H1 (cell line): ENCODE data around the gene PDYN. TPM values are rescaled to one million over a fixed set of nuclear protein-coding genes. Genes with fewer than 3 reads are reported as not detected.
A peak's percentile ranks its signal among the peaks of the same experiment; 100 is the strongest.

ENCODE experiments used
- CTCF ChIA-PET: fragments of 300-600 bp; sonication (Branson Sonifier 250); formaldehyde crosslinking; loops from one replicate; lab custom pipeline; 2021; ENCODE audit not compliant: partially characterized antibody; lab: Charles Lee
- POLR2A ChIA-PET: fragments of 300-600 bp; sonication (Branson Sonifier 250); formaldehyde crosslinking; loops from one replicate; lab custom pipeline; 2021; ENCODE audit warnings: inconsistent platforms; ENCODE audit not compliant: partially characterized antibody; lab: Charles Lee
- DNase-seq, 2 experiments: peaks; one replicate each; pipeline versions ENCODE4 v3.0.0 to v3.0.0-alpha.2; 2010 to 2022; ENCODE audit warnings: low spot score in 2 of 2, low read depth in 1 of 2, mixed read lengths in 1 of 2
- FAIRE-seq: peaks from 2 replicates; lab custom pipeline; 2011; peaks lifted over from hg19 to GRCh38; lab: Jason Lieb, UNC
- H2AFZ ChIP-seq: 2 replicates; pipeline ENCODE4 v1.8.1; 2012; ENCODE audit warnings: low read length, inconsistent platforms
- H2AK5ac ChIP-seq: 2 replicates; pipeline ENCODE4 v1.6.1; 2013; ENCODE audit warnings: low read depth, low read length
- H2BK120ac ChIP-seq: replicated peaks from 2 replicates; pipeline ENCODE3; 2013; ENCODE audit warnings: low read depth, low read length, inconsistent platforms
- H2BK12ac ChIP-seq: 2 replicates; pipeline ENCODE4 v1.6.1; 2013; ENCODE audit warnings: low read depth, low read length
- H2BK15ac ChIP-seq: 2 replicates; pipeline ENCODE4 v1.6.1; 2013; ENCODE audit warnings: low read length
- H2BK20ac ChIP-seq: 2 replicates; pipeline ENCODE4 v1.6.1; 2013; ENCODE audit warnings: low read length
- H2BK5ac ChIP-seq: 2 replicates; pipeline ENCODE4 v1.6.1; 2013; ENCODE audit warnings: low read depth, low read length
- H3K14ac ChIP-seq: 2 replicates; pipeline ENCODE4 v1.6.1; 2013; ENCODE audit warnings: inconsistent platforms; ENCODE audit not compliant: insufficient read length
- H3K18ac ChIP-seq: 2 replicates; pipeline ENCODE4 v1.6.1; 2013; ENCODE audit warnings: low read length; ENCODE audit errors: extremely low read depth
- H3K23ac ChIP-seq: 2 replicates; pipeline ENCODE4 v1.6.1; 2013; ENCODE audit warnings: inconsistent platforms; ENCODE audit not compliant: insufficient read length
- H3K23me2 ChIP-seq: 2 replicates; pipeline ENCODE4 v1.6.1; 2013; ENCODE audit warnings: low read depth, low read length
- H3K27ac ChIP-seq: 2 replicates; pipeline ENCODE4 v1.6.1; 2011; ENCODE audit warnings: low read depth, low read length, inconsistent platforms
- H3K27me3 ChIP-seq, 4 experiments: replicated peaks in 1 of 4; 1 replicate in 1 of 4; 2 replicates in 3 of 4; pipeline versions ENCODE4 v1.6.1 to v1.8.1; 2011 to 2013; ENCODE audit warnings: low read length in 3 of 4, mild to moderate bottlenecking in 3 of 4, inconsistent platforms in 2 of 4, mixed read lengths in 2 of 4, moderate library complexity in 1 of 4; ENCODE audit not compliant: control insufficient read depth in 3 of 4, insufficient read depth in 3 of 4; ENCODE audit errors: extremely low read depth in 1 of 4
- H3K36me3 ChIP-seq, 4 experiments: 2 replicates each; pipeline versions ENCODE4 v1.6.1 to v1.8.1; 2011 to 2013; ENCODE audit warnings: mild to moderate bottlenecking in 4 of 4, low read length in 3 of 4, moderate library complexity in 2 of 4, control low read depth in 1 of 4, inconsistent platforms in 1 of 4; ENCODE audit not compliant: insufficient read depth in 4 of 4, control insufficient read depth in 2 of 4
- H3K4ac ChIP-seq: replicated peaks from 2 replicates; pipeline ENCODE3; 2013; ENCODE audit warnings: low read length, low read depth, mixed read lengths, inconsistent platforms; ENCODE audit not compliant: insufficient read length
- H3K4me1 ChIP-seq, 4 experiments: replicated peaks in 1 of 4; 1 replicate in 1 of 4; 2 replicates in 3 of 4; pipeline versions ENCODE4 v1.6.1 to v1.8.1; 2011 to 2013; ENCODE audit warnings: low read length in 3 of 4, inconsistent platforms in 2 of 4, mixed read lengths in 1 of 4; ENCODE audit not compliant: insufficient read depth in 4 of 4, control insufficient read depth in 3 of 4
- H3K4me2 ChIP-seq, 2 experiments: 2 replicates each; pipeline versions ENCODE4 v1.6.1 to v1.8.1; 2011 to 2013; ENCODE audit warnings: low read depth in 2 of 2, low read length in 2 of 2, control low read depth in 1 of 2, inconsistent platforms in 1 of 2, mild to moderate bottlenecking in 1 of 2; ENCODE audit not compliant: insufficient read depth in 1 of 2
- H3K4me3 ChIP-seq, 4 experiments: fragments of 200-600, 300-600 bp in 1 of 4; sonication (generic), shearing (Covaris generic), sonication (Bioruptor Twin) in 1 of 4; 2 replicates each; pipeline versions ENCODE4 v1.5.1 to v1.8.1; 2011 to 2016; ENCODE audit warnings: low read length in 4 of 4, low read depth in 3 of 4, control low read depth in 2 of 4, inconsistent platforms in 2 of 4, mild to moderate bottlenecking in 2 of 4, mixed read lengths in 1 of 4, moderate library complexity in 1 of 4; ENCODE audit not compliant: insufficient read depth in 2 of 4; ENCODE audit errors: extremely low read depth in 1 of 4
- H3K56ac ChIP-seq: replicated peaks from 2 replicates; pipeline ENCODE3; 2013; ENCODE audit warnings: low read depth, mild to moderate bottlenecking, mixed read lengths, low read length, inconsistent platforms; ENCODE audit not compliant: insufficient read length
- H3K79me1 ChIP-seq: 2 replicates; pipeline ENCODE4 v1.6.1; 2013; ENCODE audit warnings: low read depth, low read length, control low read depth
- H3K79me2 ChIP-seq, 2 experiments: 2 replicates each; pipeline versions ENCODE4 v1.6.1 to v1.8.1; 2012 to 2013; ENCODE audit warnings: low read length in 2 of 2, mild to moderate bottlenecking in 2 of 2, inconsistent platforms in 1 of 2; ENCODE audit not compliant: insufficient read depth in 2 of 2, control insufficient read depth in 1 of 2
- H3K9ac ChIP-seq, 4 experiments: replicated peaks in 1 of 4; 1 replicate in 1 of 4; 2 replicates in 3 of 4; pipeline versions ENCODE4 v1.6.1 to v1.8.1; 2011 to 2013; ENCODE audit warnings: low read depth in 3 of 4, low read length in 3 of 4, control low read depth in 2 of 4, mild to moderate bottlenecking in 2 of 4, moderate library complexity in 2 of 4, inconsistent platforms in 1 of 4; ENCODE audit errors: extremely low read depth in 1 of 4
- H3K9me3 ChIP-seq, 2 experiments: 2 replicates each; pipeline versions ENCODE4 v1.6.1 to v1.8.1; 2012 to 2013; ENCODE audit warnings: mild to moderate bottlenecking in 2 of 2, moderate library complexity in 2 of 2, control low read depth in 1 of 2, inconsistent platforms in 1 of 2, low read depth in 1 of 2, low read length in 1 of 2, mixed read lengths in 1 of 2; ENCODE audit not compliant: insufficient read depth in 2 of 2
- H4K20me1 ChIP-seq, 2 experiments: replicated peaks in 1 of 2; 2 replicates each; pipeline versions ENCODE3 to v1.8.1; 2011 to 2013; ENCODE audit warnings: inconsistent platforms in 2 of 2, low read length in 2 of 2, mild to moderate bottlenecking in 1 of 2; ENCODE audit not compliant: insufficient read depth in 2 of 2, control insufficient read depth in 1 of 2
- H4K5ac ChIP-seq: 2 replicates; pipeline ENCODE4 v1.6.1; 2013; ENCODE audit warnings: low read length, low read depth, mixed read lengths, inconsistent platforms; ENCODE audit not compliant: insufficient read length
- H4K8ac ChIP-seq: 2 replicates; pipeline ENCODE4 v1.8.0; 2013; ENCODE audit warnings: mild to moderate bottlenecking, moderate library complexity, low read length, inconsistent platforms; ENCODE audit not compliant: insufficient read depth; ENCODE audit errors: extremely low read depth
- H4K91ac ChIP-seq: replicated peaks from 2 replicates; pipeline ENCODE3; 2013; ENCODE audit warnings: low read length, mixed read lengths, inconsistent platforms; ENCODE audit not compliant: insufficient read length
- CBX8 ChIP-seq: fragments of 300-800, 300-1000 bp; sonication (generic); IDR thresholded peaks from 2 replicates; pipeline ENCODE4 v1.7.1; 2016; ENCODE audit warnings: low read depth, low read length, borderline replicate concordance
- EZH2 ChIP-seq: fragments of 200-600 bp; sonication (generic); IDR thresholded peaks from 2 replicates; pipeline ENCODE4 v1.7.1; 2012; ENCODE audit warnings: low read depth, mild to moderate bottlenecking, moderate library complexity, low read length, inconsistent platforms; ENCODE audit not compliant: severe bottlenecking
- JUN ChIP-seq: IDR thresholded peaks from 2 replicates; pipeline ENCODE4 v1.6.1; 2011; ENCODE audit warnings: low read depth, mild to moderate bottlenecking, improper control_type of control experiment, low read length
- POLR2A ChIP-seq, 2 experiments: IDR thresholded peaks; 1 replicate in 1 of 2; 2 replicates in 1 of 2; pipeline ENCODE4 v1.6.1; 2011; ENCODE audit warnings: low read depth in 2 of 2, low read length in 2 of 2, mild to moderate bottlenecking in 2 of 2; ENCODE audit errors: control extremely low read depth in 1 of 2
- RAD21 ChIP-seq, 2 experiments: IDR thresholded peaks in 1 of 2; conservative IDR thresholded peaks in 1 of 2; 2 replicates each; pipeline ENCODE4 v1.6.1; 2011; ENCODE audit warnings: low read depth in 2 of 2, low read length in 2 of 2, improper control_type of control experiment in 1 of 2, inconsistent platforms in 1 of 2, mild to moderate bottlenecking in 1 of 2, moderate library complexity in 1 of 2
- SAP30 ChIP-seq: fragments of 300-600 bp; sonication (generic); IDR thresholded peaks from 2 replicates; pipeline ENCODE4 v1.7.1; 2012; ENCODE audit warnings: low read length, moderate library complexity, mild to moderate bottlenecking, inconsistent platforms; ENCODE audit not compliant: insufficient read depth, insufficient replicate concordance
- SIRT6 ChIP-seq: IDR thresholded peaks from one replicate; pipeline ENCODE4 v1.7.1; 2012; ENCODE audit warnings: low read length, inconsistent platforms
- SUZ12 ChIP-seq: fragments of 200-600 bp; sonication (generic); IDR thresholded peaks from 2 replicates; pipeline ENCODE4 v1.6.1; 2012; ENCODE audit warnings: mild to moderate bottlenecking, inconsistent platforms, low read length, moderate library complexity, mixed read lengths
- USF2 ChIP-seq: IDR thresholded peaks from 2 replicates; pipeline ENCODE4 v1.6.1; 2011; ENCODE audit warnings: low read length, improper control_type of control experiment
- WGBS, 2 experiments: shearing (Covaris generic) in 1 of 2; methylation state at CpG; one replicate each; pipeline versions ENCODE4 v1.1.6 to v1.1.7; 2013 to 2015; ENCODE audit warnings: low lambda C conversion rate in 2 of 2, mixed read lengths in 2 of 2, inconsistent platforms in 1 of 2, low coverage in 1 of 2, missing lambda C conversion rate in 1 of 2; ENCODE audit not compliant: insufficient replicate concordance in 2 of 2, insufficient coverage in 1 of 2, insufficient read length in 1 of 2; ENCODE audit errors: extremely low coverage in 1 of 2, missing lambda C conversion rate in 1 of 2; 5-methylcytosine and 5-hydroxymethylcytosine counted together
- polyA plus RNA-seq, 7 experiments: library from polyadenylated mRNA; depleted of rRNA in 3 of 7; stranded (reverse) in 5 of 7; unstranded in 2 of 7; fragments of >200 nt in 5 of 7; fragments of 200-250 nt in 2 of 7; gene quantifications; 1 replicate in 5 of 7; 2 replicates in 1 of 7; 4 replicates in 1 of 7; pipeline versions ENCODE4 v1.2.1 to v1.2.3, GENCODE V29; 2011 to 2013; ENCODE audit warnings: missing spikeins in 2 of 7, mixed read lengths in 2 of 7
- total RNA-seq: library from RNA; stranded (reverse); fragmentation: NEBNext Ultra II Directional; extraction: Animal tissue kit (Norgen Biotek cat#: 25700); gene quantifications from 2 replicates; pipeline ENCODE4 v1.2.1, GENCODE V29; 2021

Gene PDYN
- total and polyA plus RNA-seq, 2 of the 8 experiments (the other 6 are each of a cell fraction or from before 2014, with no cell fraction given), result 0.54 to 0.60 TPM

GRCh38 chr20:1945660-1946059, 48.2 kb downstream of the PDYN start:
- H2BK120ac ChIP-seq, result no peak overlapping the region
- H3K56ac ChIP-seq, result no peak overlapping the region
- no peak overlapping the region for H2BK15ac ChIP-seq
- no peak overlapping the region for H3K23ac ChIP-seq
- H4K8ac ChIP-seq, result no peak overlapping the region
- H3K9ac ChIP-seq, result no peak overlapping the region
- no peak overlapping the region; a peak in 1 of 4 replicates for H3K4me2 ChIP-seq
- peaks cover 2 to 22% (median 9%) of the 10 kb centered on the region in 4 experiments; a peak in 6 of 7 replicates for H3K4me1 ChIP-seq
- POLR2A ChIA-PET, result interaction anchor here (0.7 to 1.8 kb wide), 3 partner anchors 10 to 103 kb away, joined by 3 read pairs; no protein-coding TSS in a partner anchor
- 0 out of 2 replicates have a peak overlapping the region, but pooled peaks have one; percentile 63 for H2BK12ac ChIP-seq
- H2AFZ ChIP-seq, result no peak overlapping the region
- no peak overlapping the region for H3K4me3 ChIP-seq
- no peak overlapping the region for H3K14ac ChIP-seq
- 0 out of 2 replicates have a peak overlapping the region, but pooled peaks have one; percentile 5 for H2BK20ac ChIP-seq
- FAIRE-seq, result no peak
- H3K27me3 ChIP-seq, result peaks cover 0 to 31% (median 17%) of the 10 kb centered on the region in 4 experiments; a peak in 6 of 7 replicates
- H3K79me2 ChIP-seq, result no peaks in the 10 kb centered on the region
- no peak overlapping the region for H3K27ac ChIP-seq
- H3K79me1 ChIP-seq, result no peaks in the 10 kb centered on the region
- H4K91ac ChIP-seq, result no peak overlapping the region
- CTCF ChIA-PET, result interaction anchor here (0.6 to 2.0 kb wide), 4 partner anchors 20 to 143 kb away, joined by 3 to 8 read pairs (median 4); partner anchors contain the start of gene PDYN
- H2AK5ac ChIP-seq, result peak overlapping the region; percentile 91
- H4K5ac ChIP-seq, result no peak overlapping the region
- DNase-seq, result no peak
- H2BK5ac ChIP-seq, result no peak overlapping the region
- H3K18ac ChIP-seq, result no peak overlapping the region
- H4K20me1 ChIP-seq, result no peaks in the 10 kb centered on the region
- H3K9me3 ChIP-seq, result no peaks in the 10 kb centered on the region
- no peak overlapping the region for H3K4ac ChIP-seq
- TF ChIP-seq USF2, result no peak
- no peak for TF ChIP-seq SUZ12
- TF ChIP-seq CBX8, result no peak
- TF ChIP-seq EZH2, result no peak
- no peak for TF ChIP-seq JUN
- no peak for TF ChIP-seq SIRT6
- TF ChIP-seq POLR2A (IDR thresholded peaks at IDR 0.05; ENCODE audit: control extremely low read depth in 1 of 2, low read depth in 2 of 2, low read length in 2 of 2), result no peak
- TF ChIP-seq RAD21 (IDR thresholded peaks at IDR 0.05 in 1 of 2, conservative IDR thresholded peaks at IDR 0.05 in 1 of 2; ENCODE audit: low read depth in 2 of 2, low read length in 2 of 2), result no peak
- no peak for TF ChIP-seq SAP30
- H3K36me3 ChIP-seq, result no peaks in the 10 kb centered on the region
- 86% methylated on average over 7 of the region's 7 CpGs; no CpG with 5 or more reads in 1 of the 2 experiments for WGBS, 2 experiments
- H3K23me2 ChIP-seq, result peaks cover 4% of the 10 kb centered on the region; the same call in 1 of the 2 replicates
